A549 (cell line): ENCODE results near the gene COPZ2.

ENCODE experiments used
- CEBPB ChIP-seq, 2 experiments: fragments of >200 bp in 1 of 2; sonication (Bioruptor Twin) in 1 of 2; formaldehyde crosslinking in 1 of 2; IDR thresholded peaks; 2 replicates each; pipeline ENCODE4 v1.6.1; 2012 to 2016
- EHMT2 ChIP-seq: fragments of 200-600 bp; sonication (generic); IDR thresholded peaks from 2 replicates; pipeline ENCODE4 v1.6.1; 2016; ENCODE audit warnings: antibody characterized with exemption, low read depth, mild to moderate bottlenecking, moderate library complexity
- MYC ChIP-seq: IDR thresholded peaks from 2 replicates; pipeline ENCODE4 v1.6.1; 2012; ENCODE audit warnings: mild to moderate bottlenecking, inconsistent platforms, low read length, improper control_type of control experiment, borderline replicate concordance
- POLR2A ChIP-seq: IDR thresholded peaks from 2 replicates; pipeline ENCODE4 v1.6.1; 2012; ENCODE audit warnings: mild to moderate bottlenecking, low read length
- TF ChIP-seq, protein P1 (sequence below): IDR thresholded peaks from 2 replicates; pipeline ENCODE4 v1.6.1; 2012

DNA sequence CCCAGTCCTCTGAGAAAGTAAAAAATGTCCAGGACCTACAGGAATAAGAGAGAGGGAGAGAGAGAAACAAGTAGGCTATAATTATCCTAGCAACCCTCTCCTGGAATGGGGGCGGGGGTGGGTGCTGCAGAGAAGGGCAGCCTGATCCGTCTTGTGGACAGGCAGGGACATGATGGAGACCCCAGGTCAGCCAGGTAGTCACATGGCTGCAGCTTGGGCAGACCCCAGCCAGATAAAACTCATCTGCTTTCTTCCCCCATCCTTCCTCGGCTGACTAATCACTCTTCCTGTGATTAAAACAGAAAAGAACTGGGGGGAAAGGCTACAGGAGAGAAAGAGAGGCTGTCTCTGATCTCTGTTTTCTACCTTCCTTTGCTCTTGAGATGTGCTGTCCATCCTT, 32.6 kb downstream of the COPZ2 start:
- TF ChIP-seq POLR2A, result no peak
- no peak for TF ChIP-seq MYC
- TF ChIP-seq EHMT2, result no peak
- no peak for TF ChIP-seq CEBPB (IDR thresholded peaks at IDR 0.05)
- TF ChIP-seq, protein P1, sequence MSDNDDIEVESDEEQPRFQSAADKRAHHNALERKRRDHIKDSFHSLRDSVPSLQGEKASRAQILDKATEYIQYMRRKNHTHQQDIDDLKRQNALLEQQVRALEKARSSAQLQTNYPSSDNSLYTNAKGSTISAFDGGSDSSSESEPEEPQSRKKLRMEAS, result no peak
